GM19463 (cell line): ENCODE results near the gene SRGAP1.
"Not testable (repeated sequence)": the region's sequence is repeated elsewhere in the genome, so short reads cannot be mapped to it uniquely, and the experiment has no call there.

Experiments used
- ATAC-seq: cut with Tn5 transposase; IDR thresholded peaks from one replicate; pipeline ENCODE4 v1.9.1; 2021; ENCODE audit warnings: mild to moderate bottlenecking, moderate library complexity; ENCODE audit not compliant: unreplicated experiment

The SRGAP1 gene

DNA sequence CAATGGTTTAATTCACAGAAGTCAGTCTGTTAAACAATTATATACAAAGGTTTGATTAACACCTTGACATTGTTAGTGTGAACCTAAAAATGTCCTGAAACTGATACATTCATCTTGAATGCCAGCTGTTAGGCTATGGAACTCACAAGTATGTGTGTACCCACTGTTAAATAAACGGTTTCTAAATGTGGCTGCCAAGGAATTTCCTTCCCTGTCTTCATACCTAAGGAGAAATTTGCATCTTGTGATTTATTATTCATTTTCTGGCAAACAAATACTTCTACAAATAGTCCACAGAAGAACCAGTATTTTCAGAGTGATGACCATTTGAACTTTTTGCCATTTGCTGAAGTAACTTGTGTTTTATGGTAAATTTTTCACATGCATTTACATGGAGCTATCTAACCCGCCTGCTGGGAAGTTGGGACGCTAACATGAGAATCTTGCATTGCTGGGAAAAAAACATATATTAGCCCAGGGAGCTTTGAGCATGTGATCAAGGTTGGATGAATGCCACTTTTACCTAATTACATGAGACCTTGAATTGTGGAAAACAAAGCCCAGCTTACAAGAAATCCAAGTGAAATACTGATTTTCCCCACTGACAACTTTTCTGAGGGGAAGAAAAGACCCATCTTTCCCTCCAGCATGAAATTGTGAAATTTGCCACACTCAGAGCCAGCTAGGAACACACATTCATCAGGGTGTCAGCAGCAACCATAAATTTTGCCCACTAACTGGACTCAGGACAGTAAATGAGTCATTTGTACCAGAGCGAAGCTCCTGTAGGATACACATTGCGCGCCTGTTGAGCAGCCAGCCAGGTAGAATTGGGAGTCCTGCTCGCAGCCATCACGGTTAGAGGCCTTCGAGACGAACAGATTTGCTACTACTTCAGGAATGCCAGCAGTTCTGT lies 259.6 kb downstream of the SRGAP1 start:
- ATAC-seq = no peak

DNA sequence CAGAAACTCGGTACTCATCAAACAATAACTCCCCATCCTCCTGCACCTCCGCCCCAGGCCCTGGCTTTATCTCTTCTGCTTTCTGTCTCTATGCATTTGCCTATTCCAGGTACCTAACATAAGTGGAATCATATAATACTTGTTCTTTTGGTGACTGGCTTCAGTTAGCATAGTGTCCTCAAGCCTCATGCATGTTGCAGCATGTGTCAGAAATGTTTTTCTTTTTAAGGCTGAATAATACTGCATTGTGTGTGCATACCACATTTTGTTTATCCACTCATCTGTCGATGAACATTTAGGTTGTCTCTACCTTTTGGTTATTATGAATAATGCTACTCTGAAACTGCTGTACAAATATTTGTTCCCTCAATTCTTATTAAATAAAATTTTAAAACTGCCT lies 260.5 kb downstream of the SRGAP1 start:
- no peak for ATAC-seq

DNA sequence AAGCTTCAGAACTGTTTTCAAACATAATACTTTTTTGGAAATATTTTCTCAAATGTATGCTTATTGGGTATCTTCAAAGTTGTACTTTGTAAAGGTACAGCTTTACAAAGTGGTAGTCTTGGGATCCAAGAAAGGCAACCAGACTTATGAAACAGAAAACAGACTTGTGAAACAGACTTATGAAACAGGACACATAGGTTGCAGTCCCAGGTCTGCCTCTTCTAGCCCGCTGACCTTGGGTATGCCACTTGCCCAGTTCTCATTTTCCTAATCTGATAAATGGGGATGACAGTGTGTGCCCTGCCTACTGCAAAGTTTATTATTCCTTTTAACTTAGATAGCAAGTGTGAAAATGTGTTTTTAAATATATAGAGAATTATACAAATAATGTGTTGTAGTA lies 263.3 kb downstream of the SRGAP1 start:
- no peak for ATAC-seq

- ATAC-seq = no peak
Observed at GRCh38 chr12:64109706-64110105, 265.2 kb downstream of the SRGAP1 start.

DNA sequence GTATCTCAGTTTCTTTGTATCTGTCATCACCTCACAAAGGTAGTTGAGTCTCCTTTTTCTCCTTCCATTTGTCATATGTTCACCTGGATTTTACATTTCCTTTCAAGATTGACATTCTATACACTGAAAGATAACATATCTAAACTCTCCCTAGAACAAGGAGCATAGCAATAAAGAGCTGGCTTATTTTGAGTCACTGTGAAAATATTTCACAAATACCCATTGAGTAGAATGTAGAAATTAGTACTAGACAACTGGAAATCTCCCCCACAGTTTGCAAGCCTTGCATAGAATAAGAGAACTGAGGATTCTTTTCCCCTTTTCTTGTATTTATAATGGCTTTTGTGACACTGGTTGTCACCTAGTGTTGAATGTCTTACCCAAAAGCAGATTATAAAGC lies 266.4 kb downstream of the SRGAP1 start:
- no peak for ATAC-seq

DNA sequence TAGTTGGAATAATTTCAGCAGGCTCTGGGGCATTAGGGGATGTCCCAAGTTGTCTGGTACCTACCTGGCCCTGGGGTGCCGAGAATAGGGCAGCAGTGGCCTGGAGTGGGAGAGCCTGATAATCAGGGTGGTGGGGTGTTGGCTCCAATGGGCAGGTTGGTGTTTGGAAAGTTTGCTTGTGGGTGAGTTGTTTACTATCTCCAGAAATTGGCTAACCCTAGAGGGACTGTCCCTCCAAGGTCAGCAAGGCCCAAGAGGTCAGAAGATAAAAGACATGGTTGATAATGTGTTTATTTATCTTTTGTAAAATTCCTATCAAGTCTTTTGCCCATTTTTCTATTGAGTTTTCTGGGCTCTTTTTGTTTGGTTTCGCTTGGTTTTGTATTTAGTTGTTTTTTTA lies 272.5 kb downstream of the SRGAP1 start:
- no peak for ATAC-seq

DNA sequence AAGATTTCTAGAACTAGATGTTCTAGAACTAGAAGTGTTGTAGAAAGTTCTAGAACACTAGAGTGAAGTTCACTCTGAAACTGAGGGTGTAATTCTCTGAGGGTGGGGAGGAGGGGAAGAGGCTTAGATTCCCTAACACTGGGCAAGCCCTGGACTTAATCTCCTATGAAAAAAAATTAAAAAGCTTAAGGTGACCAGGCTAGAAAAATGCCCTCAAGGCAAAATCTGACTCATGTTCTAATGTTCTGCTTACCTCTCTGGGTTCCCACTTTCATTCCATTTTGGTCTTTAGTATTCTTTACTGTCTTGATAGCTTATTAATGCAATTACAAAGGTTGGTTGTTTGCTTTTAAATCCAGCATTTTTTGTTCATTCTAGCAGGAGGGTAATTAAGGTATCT lies 276.1 kb downstream of the SRGAP1 start:
- ATAC-seq = no peak

DNA sequence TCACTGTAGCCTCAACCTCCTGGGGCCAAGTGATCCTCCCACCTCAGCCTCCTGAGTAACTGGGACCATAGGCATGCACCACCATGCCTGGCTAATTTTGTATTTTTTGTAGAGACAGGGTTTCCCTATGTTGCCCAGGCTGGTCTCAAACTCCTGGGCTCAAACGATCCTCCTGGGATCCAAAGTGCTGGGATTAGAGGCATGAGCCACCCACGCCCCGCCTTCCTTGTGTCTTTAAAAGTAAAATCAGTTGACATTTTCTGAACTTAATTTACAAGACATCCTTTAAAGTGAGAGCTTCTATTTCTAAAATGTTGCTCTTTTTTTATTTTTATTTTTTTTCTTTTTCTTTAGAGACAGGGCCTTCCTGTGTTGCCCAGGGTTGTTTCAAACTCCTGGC lies 276.6 kb downstream of the SRGAP1 start:
- ATAC-seq = not testable (repeated sequence)

DNA sequence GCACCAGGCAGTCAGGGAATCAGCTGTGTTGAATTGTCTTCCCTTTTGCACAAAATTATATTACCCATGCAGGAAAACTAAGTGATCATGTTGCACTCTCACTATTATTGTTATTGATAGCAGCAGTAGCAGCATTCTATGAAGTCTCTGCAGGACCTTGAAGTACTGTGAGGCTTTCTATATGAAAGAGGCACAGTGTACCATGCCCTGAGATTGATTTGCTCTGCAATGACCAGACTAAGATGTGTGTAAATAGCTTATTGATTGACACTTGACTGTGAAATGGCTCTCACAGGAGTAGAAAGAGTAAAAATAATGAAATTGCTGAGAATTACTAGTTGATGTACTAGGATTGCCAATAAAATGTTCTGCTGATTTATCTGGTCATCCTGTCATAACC lies 277.7 kb downstream of the SRGAP1 start:
- ATAC-seq = no peak

GRCh38 chr12:64122995-64123394 lies 278.5 kb downstream of the SRGAP1 start:
- no peak for ATAC-seq

DNA sequence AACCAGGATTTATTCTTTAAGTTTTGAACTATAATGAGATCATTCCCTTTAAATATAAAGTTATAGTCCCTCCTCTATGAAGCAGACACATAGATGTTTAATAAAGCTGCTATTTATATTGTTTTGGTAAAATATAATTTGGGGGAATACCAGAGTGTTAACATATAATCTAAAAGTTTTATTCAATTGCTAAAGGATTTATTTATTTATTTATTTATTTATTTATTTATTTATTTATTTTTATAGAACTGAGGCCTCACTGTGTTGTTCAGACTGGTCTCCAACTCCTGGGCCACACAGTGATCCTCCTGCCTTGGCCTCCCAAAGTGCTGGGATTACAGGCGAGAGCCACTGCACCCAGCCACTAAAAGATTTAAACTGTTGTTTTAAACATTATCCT lies 278.9 kb downstream of the SRGAP1 start:
- no peak for ATAC-seq

GRCh38 chr12:64124511-64125197 lies 280.2 kb downstream of the SRGAP1 start:
- ATAC-seq = no peak

GRCh38 chr12:64125913-64126312 lies 281.4 kb downstream of the SRGAP1 start:
- ATAC-seq = no peak

DNA sequence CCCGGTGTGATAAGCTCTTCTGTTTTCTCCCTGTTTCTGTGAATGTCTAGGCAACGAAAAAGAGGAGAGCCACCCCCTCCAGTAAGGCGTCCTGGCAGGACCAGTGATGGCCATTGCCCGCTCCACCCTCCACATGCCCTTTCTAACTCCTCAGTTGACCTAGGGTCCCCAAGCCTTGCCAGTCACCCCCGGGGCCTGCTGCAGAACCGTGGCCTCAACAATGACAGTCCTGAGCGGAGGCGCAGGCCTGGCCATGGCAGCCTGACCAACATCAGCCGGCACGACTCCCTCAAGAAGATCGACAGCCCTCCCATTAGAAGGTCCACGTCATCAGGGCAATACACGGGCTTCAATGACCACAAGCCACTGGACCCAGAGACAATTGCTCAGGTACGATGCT lies 283.3 kb downstream of the SRGAP1 start:
- no peak for ATAC-seq

GRCh38 chr12:64128366-64128765 lies 283.9 kb downstream of the SRGAP1 start:
- ATAC-seq = no peak

GRCh38 chr12:64130476-64130875 lies 286.0 kb downstream of the SRGAP1 start:
- not testable (repeated sequence) for ATAC-seq

DNA sequence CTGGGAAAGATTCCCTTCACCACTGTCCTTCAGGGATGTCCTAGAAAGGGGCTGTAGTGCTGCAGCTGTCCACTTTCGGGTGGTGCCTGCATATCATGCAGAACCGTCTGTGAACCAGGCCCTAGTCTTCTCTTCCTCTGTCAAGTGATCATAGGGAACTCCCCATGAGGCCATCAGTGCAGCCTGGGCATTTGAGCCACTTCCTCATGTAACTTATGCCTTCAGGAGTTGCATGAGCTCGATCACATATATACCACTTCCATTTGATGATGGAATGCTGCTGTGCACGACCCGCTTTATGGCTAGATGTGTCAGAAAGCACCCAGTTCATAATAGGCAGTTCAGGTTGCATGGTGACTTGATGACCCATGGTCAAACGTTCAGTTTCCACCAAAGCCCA lies 287.0 kb downstream of the SRGAP1 start:
- not testable (repeated sequence) for ATAC-seq

GRCh38 chr12:64132672-64133071 lies 288.2 kb downstream of the SRGAP1 start:
- ATAC-seq = not testable (repeated sequence)

DNA sequence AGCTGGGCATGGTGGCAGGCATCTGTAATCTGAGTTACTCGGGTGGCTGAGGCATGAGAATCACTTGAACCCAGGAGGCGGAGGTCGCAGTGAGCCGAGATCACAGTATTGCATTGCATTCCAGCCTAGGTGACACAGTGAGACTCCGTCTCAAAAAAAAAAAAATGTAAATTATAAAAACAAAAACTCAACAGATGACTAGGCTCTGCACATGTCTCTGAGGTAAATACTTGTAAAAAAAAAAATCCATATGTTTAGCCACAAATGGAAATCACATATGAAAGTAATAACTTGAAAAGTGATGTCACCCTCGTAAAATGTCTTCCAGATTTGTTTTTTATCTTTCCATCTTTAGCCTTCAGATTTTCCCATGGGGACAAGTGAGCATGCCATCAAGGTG lies 292.6 kb downstream of the SRGAP1 start:
- ATAC-seq = no peak

DNA sequence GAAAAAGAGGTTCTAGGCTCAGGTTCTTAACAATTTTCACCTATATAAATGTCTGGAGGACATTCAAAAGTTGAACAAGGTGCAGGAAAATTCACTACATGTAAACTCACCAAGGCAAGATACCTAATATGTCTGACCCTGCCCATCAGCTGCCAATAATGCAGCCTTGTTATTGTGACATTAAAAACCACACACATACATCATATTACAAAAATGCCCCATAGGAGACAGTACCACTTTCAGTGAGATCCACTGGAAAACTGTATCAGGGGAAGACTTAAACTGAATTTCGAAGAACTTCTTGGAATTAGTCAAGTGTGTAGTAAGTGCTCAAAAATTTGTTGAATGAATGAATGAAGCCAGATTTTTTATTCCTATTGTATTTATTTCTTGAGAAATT lies 294.5 kb downstream of the SRGAP1 start:
- no peak for ATAC-seq

GRCh38 chr12:64142382-64142781 lies 297.9 kb downstream of the SRGAP1 start:
- no peak for ATAC-seq

- ATAC-seq = no peak
Observed at GRCh38 chr12:64142784-64143183, 298.3 kb downstream of the SRGAP1 start.
